ENCODE measurements around the gene FAT1.

Gene FAT1

GRCh38 chr4:186724058-186724863 lies 605 bp upstream of the FAT1 start:
- DNase-seq: no peak

- no peak for DNase-seq
These were observed 812 bp downstream of the FAT1 start for GRCh38 chr4:186722796-186723291.

- DNase-seq: no peak
These were observed 3.5 kb downstream of the FAT1 start for GRCh38 chr4:186719925-186720694.

GRCh38 chr4:186717556-186717955 lies 6.1 kb downstream of the FAT1 start:
- no peak for DNase-seq

GRCh38 chr4:186715077-186715476 lies 8.6 kb downstream of the FAT1 start:
- no peak for DNase-seq

GRCh38 chr4:186714006-186714675 lies 9.5 kb downstream of the FAT1 start:
- DNase-seq: no peak

- no peak for DNase-seq
These were observed 11.0 kb downstream of the FAT1 start for GRCh38 chr4:186712690-186713089.

GRCh38 chr4:186710521-186711119 lies 13.0 kb downstream of the FAT1 start:
- DNase-seq: no peak

GRCh38 chr4:186709517-186709916 lies 14.1 kb downstream of the FAT1 start:
- no peak for DNase-seq

- no peak for DNase-seq
These were observed 15.1 kb downstream of the FAT1 start for GRCh38 chr4:186708554-186708953.

- no peak for DNase-seq
These were observed 15.7 kb downstream of the FAT1 start for GRCh38 chr4:186707996-186708395.

GRCh38 chr4:186707574-186707973 lies 16.1 kb downstream of the FAT1 start:
- DNase-seq: no peak

- DNase-seq: no peak
These were observed 19.6 kb downstream of the FAT1 start for GRCh38 chr4:186704057-186704456.

GRCh38 chr4:186703510-186703909 lies 20.1 kb downstream of the FAT1 start:
- DNase-seq: no peak

GRCh38 chr4:186702940-186703339 lies 20.7 kb downstream of the FAT1 start:
- DNase-seq: no peak

- DNase-seq: no peak
These were observed 21.4 kb downstream of the FAT1 start for GRCh38 chr4:186702297-186702696.

GRCh38 chr4:186701788-186702187 lies 21.9 kb downstream of the FAT1 start:
- DNase-seq: no peak

- no peak for DNase-seq
These were observed 22.4 kb downstream of the FAT1 start for GRCh38 chr4:186701273-186701672.

- no peak for DNase-seq
These were observed 22.9 kb downstream of the FAT1 start for GRCh38 chr4:186700746-186701145.

GRCh38 chr4:186699881-186700397 lies 23.7 kb downstream of the FAT1 start:
- no peak for DNase-seq

- DNase-seq: no peak
These were observed 24.4 kb downstream of the FAT1 start for GRCh38 chr4:186699298-186699697.

- DNase-seq: no peak
These were observed 25.1 kb downstream of the FAT1 start for GRCh38 chr4:186698525-186698924.

- no peak for DNase-seq
These were observed 25.6 kb downstream of the FAT1 start for GRCh38 chr4:186698028-186698427.

Measured in NCI-H524 treated with DMSO at 0.1 percent for 48 hours (cell line).